Mesendoderm (in vitro differentiated cells): Measurements from ENCODE around the gene RAP1GAP2.
A peak's percentile ranks its signal among the peaks of the same experiment; 100 is the strongest.
"Not testable (repeated sequence)": the region's sequence is repeated elsewhere in the genome, so short reads cannot be mapped to it uniquely, and the experiment has no call there.

ENCODE experiments used
- DNase-seq: peaks from one replicate; pipeline ENCODE4 v3.0.0; 2013
- H2AK5ac ChIP-seq: 2 replicates; pipeline ENCODE4 v1.6.1; 2013; ENCODE audit warnings: low read length, inconsistent platforms
- H2BK120ac ChIP-seq: 2 replicates; pipeline ENCODE4 v1.6.1; 2013; ENCODE audit warnings: low read depth, mild to moderate bottlenecking, low read length, moderate library complexity, mixed read lengths
- H2BK15ac ChIP-seq: replicated peaks from 2 replicates; pipeline ENCODE4 v1.6.1; 2013; ENCODE audit warnings: low read depth, mild to moderate bottlenecking, moderate library complexity
- H2BK5ac ChIP-seq: 2 replicates; pipeline ENCODE4 v1.6.1; 2013; ENCODE audit warnings: low read length, inconsistent platforms
- H3K18ac ChIP-seq: 2 replicates; pipeline ENCODE4 v1.6.1; 2013; ENCODE audit warnings: mild to moderate bottlenecking, low read length, mixed read lengths
- H3K23ac ChIP-seq: one replicate; pipeline ENCODE4 v1.6.1; 2013; ENCODE audit warnings: low read length
- H3K27ac ChIP-seq: 2 replicates; pipeline ENCODE4 v1.5.1; 2013; ENCODE audit warnings: low read depth, mild to moderate bottlenecking, inconsistent platforms, low read length, moderate library complexity
- H3K27me3 ChIP-seq: 2 replicates; pipeline ENCODE4 v1.6.1; 2013; ENCODE audit warnings: low read length, control low read depth, mild to moderate bottlenecking, inconsistent platforms; ENCODE audit not compliant: insufficient read depth, poor library complexity
- H3K36me3 ChIP-seq: 2 replicates; pipeline ENCODE4 v1.6.1; 2013; ENCODE audit warnings: low read length, inconsistent platforms; ENCODE audit not compliant: control insufficient read depth, insufficient read depth
- H3K4ac ChIP-seq: one replicate; pipeline ENCODE4 v1.6.1; 2013; ENCODE audit warnings: low read depth, mild to moderate bottlenecking, low read length, moderate library complexity
- H3K4me1 ChIP-seq: 2 replicates; pipeline ENCODE4 v1.6.1; 2013; ENCODE audit warnings: low read depth, low read length, inconsistent platforms; ENCODE audit not compliant: control insufficient read depth
- H3K4me2 ChIP-seq: 2 replicates; pipeline ENCODE4 v1.6.1; 2013; ENCODE audit warnings: low read length
- H3K4me3 ChIP-seq: 2 replicates; pipeline ENCODE4 v1.5.1; 2013; ENCODE audit warnings: mild to moderate bottlenecking, low read length
- H3K56ac ChIP-seq: one replicate; pipeline ENCODE4 v1.6.1; 2013; ENCODE audit warnings: low read length
- H3K79me1 ChIP-seq: 2 replicates; pipeline ENCODE4 v1.6.1; 2013; ENCODE audit warnings: low read length, inconsistent platforms
- H3K79me2 ChIP-seq: 2 replicates; pipeline ENCODE4 v1.6.1; 2013; ENCODE audit warnings: mild to moderate bottlenecking, low read length; ENCODE audit not compliant: control insufficient read depth, insufficient read depth
- H3K9ac ChIP-seq: 2 replicates; pipeline ENCODE4 v1.6.1; 2013; ENCODE audit warnings: low read length, inconsistent platforms
- H4K5ac ChIP-seq: one replicate; pipeline ENCODE4 v1.6.1; 2013; ENCODE audit warnings: low read length
- H4K8ac ChIP-seq: one replicate; pipeline ENCODE4 v1.6.1; 2013; ENCODE audit warnings: low read depth, mild to moderate bottlenecking, control low read depth, low read length, moderate library complexity
- WGBS: extraction: QIAGEN DNeasy Blood & Tissue Kit; methylation state at CpG from one replicate; pipeline ENCODE4 v1.1.7; 2013; ENCODE audit warnings: low lambda C conversion rate, missing lambda C conversion rate; ENCODE audit not compliant: insufficient coverage; ENCODE audit errors: extremely low coverage; 5-methylcytosine and 5-hydroxymethylcytosine counted together

RAP1GAP2 gene

GRCh38 chr17:2995886-2996809 is 199.9 kb downstream of the RAP1GAP2 start:
- no peaks in the 10 kb centered on the region for H3K27me3 ChIP-seq
- no peak overlapping the region for H3K4me3 ChIP-seq
- no peak overlapping the region for H3K4ac ChIP-seq
- no peaks in the 10 kb centered on the region for H3K79me1 ChIP-seq
- H3K56ac ChIP-seq, result no peak overlapping the region
- H3K4me2 ChIP-seq, result no peak overlapping the region
- no peak overlapping the region for H4K8ac ChIP-seq
- H2BK5ac ChIP-seq, result no peak overlapping the region
- no peak overlapping the region for H2AK5ac ChIP-seq
- no peak overlapping the region for H3K18ac ChIP-seq
- H4K5ac ChIP-seq, result no peak overlapping the region
- no peak overlapping the region for H3K27ac ChIP-seq
- no CpG with 5 or more reads among the region's 17 CpGs for WGBS
- H3K79me2 ChIP-seq, result no peaks in the 10 kb centered on the region
- H2BK15ac ChIP-seq, result no peak overlapping the region
- peaks cover 4% of the 10 kb centered on the region for H3K36me3 ChIP-seq
- no peaks in the 10 kb centered on the region for H3K4me1 ChIP-seq
- no peak overlapping the region for H3K9ac ChIP-seq
- no peak overlapping the region for H3K23ac ChIP-seq
- no peak for DNase-seq
- H2BK120ac ChIP-seq, result no peak overlapping the region

GRCh38 chr17:2996810-2997670 is 200.8 kb downstream of the RAP1GAP2 start:
- H2BK120ac ChIP-seq, result no peak overlapping the region
- no peak overlapping the region for H3K4me3 ChIP-seq
- H3K36me3 ChIP-seq, result peaks cover 4% of the 10 kb centered on the region
- H2BK15ac ChIP-seq, result no peak overlapping the region
- no peak overlapping the region for H3K23ac ChIP-seq
- H3K56ac ChIP-seq, result no peak overlapping the region
- H4K8ac ChIP-seq, result no peak overlapping the region
- H3K9ac ChIP-seq, result no peak overlapping the region
- no peak overlapping the region for H2BK5ac ChIP-seq
- no peaks in the 10 kb centered on the region for H3K79me1 ChIP-seq
- no peak for DNase-seq
- no peaks in the 10 kb centered on the region for H3K79me2 ChIP-seq
- no peak overlapping the region for H3K18ac ChIP-seq
- H2AK5ac ChIP-seq, result no peak overlapping the region
- no peaks in the 10 kb centered on the region for H3K4me1 ChIP-seq
- H3K4me2 ChIP-seq, result no peak overlapping the region
- H3K27ac ChIP-seq, result no peak overlapping the region
- H4K5ac ChIP-seq, result no peak overlapping the region
- WGBS, result no CpG with 5 or more reads among the region's 11 CpGs
- H3K4ac ChIP-seq, result no peak overlapping the region
- H3K27me3 ChIP-seq, result no peaks in the 10 kb centered on the region

GRCh38 chr17:2998469-2998901 is 202.2 kb downstream of the RAP1GAP2 start:
- H3K4me2 ChIP-seq, H3K27me3 ChIP-seq, H3K9ac ChIP-seq, H2BK15ac ChIP-seq, H2BK5ac ChIP-seq, H3K4me1 ChIP-seq, H3K56ac ChIP-seq, H3K18ac ChIP-seq, H2AK5ac ChIP-seq, H3K4ac ChIP-seq, H3K27ac ChIP-seq, H4K8ac ChIP-seq, H3K36me3 ChIP-seq, H4K5ac ChIP-seq, H3K79me1 ChIP-seq, H3K4me3 ChIP-seq, H3K23ac ChIP-seq, H3K79me2 ChIP-seq, H2BK120ac ChIP-seq: not testable (repeated sequence)
- no CpG with 5 or more reads among the region's 9 CpGs for WGBS
- DNase-seq, result peak; percentile 50

- Histone ChIP-seq H2BK120ac (no peak overlapping the region), H3K4ac (no peak overlapping the region), H3K23ac (no peak overlapping the region), H3K18ac (no peak overlapping the region), H3K4me3 (no peak overlapping the region), H3K9ac (no peak overlapping the region), H2AK5ac (no peak overlapping the region), H3K4me1 (no peaks in the 10 kb centered on the region), H4K8ac (no peak overlapping the region), H3K4me2 (no peak overlapping the region), H4K5ac (no peak overlapping the region), H2BK5ac (no peak overlapping the region), H3K79me2 (no peaks in the 10 kb centered on the region), H3K79me1 (no peaks in the 10 kb centered on the region), H3K27me3 (no peaks in the 10 kb centered on the region), H3K56ac (no peak overlapping the region), H3K36me3 (peaks cover 4% of the 10 kb centered on the region), H2BK15ac (no peak overlapping the region), H3K27ac (no peak overlapping the region)
- no CpG with 5 or more reads among the region's 14 CpGs for WGBS
- no peak for DNase-seq
These were observed 206.5 kb downstream of the RAP1GAP2 start for GRCh38 chr17:3002538-3003295.

GRCh38 chr17:3003296-3004149 is 207.3 kb downstream of the RAP1GAP2 start:
- no peak overlapping the region for H2AK5ac ChIP-seq
- H4K5ac ChIP-seq, result no peak overlapping the region
- no peak overlapping the region for H3K27ac ChIP-seq
- H3K79me2 ChIP-seq, result no peaks in the 10 kb centered on the region
- H3K4me2 ChIP-seq, result no peak overlapping the region
- no peak overlapping the region for H3K56ac ChIP-seq
- no peak overlapping the region for H3K4me3 ChIP-seq
- H3K23ac ChIP-seq, result no peak overlapping the region
- no peak overlapping the region for H2BK15ac ChIP-seq
- H2BK120ac ChIP-seq, result no peak overlapping the region
- DNase-seq, result no peak
- no peaks in the 10 kb centered on the region for H3K27me3 ChIP-seq
- no peak overlapping the region for H3K9ac ChIP-seq
- no peaks in the 10 kb centered on the region for H3K4me1 ChIP-seq
- H3K4ac ChIP-seq, result no peak overlapping the region
- no peak overlapping the region for H2BK5ac ChIP-seq
- H3K79me1 ChIP-seq, result no peaks in the 10 kb centered on the region
- no peak overlapping the region for H3K18ac ChIP-seq
- WGBS, result no CpG with 5 or more reads among the region's 23 CpGs
- peaks cover 2% of the 10 kb centered on the region for H3K36me3 ChIP-seq
- H4K8ac ChIP-seq, result no peak overlapping the region
